ENCODE results near the gene TTYH1. TPM values are rescaled to one million over a fixed set of nuclear protein-coding genes. Genes with fewer than 3 reads are reported as not detected.

Gene TTYH1
- total and polyA plus RNA-seq, 2 donors (not counting 1 experiment from before 2014, with no cell fraction given) = not detected

- Histone ChIP-seq H3K4me3 (replicated peaks in 1 of 4; ENCODE audit: control extremely low read depth in 1 of 4, insufficient read depth in 1 of 4, low read depth in 3 of 4, low read length in 4 of 4) (no peak overlapping the region), H3K36me3 (ENCODE audit: control insufficient read depth, insufficient read depth, low read length) (no peaks in the 10 kb centered on the region), H3K79me2 (ENCODE audit: control insufficient read depth, insufficient read depth, low read length) (no peaks in the 10 kb centered on the region), H3K27me3 (ENCODE audit: control insufficient read depth, insufficient read depth, low read length) (no peaks in the 10 kb centered on the region), H4K20me1 (ENCODE audit: control insufficient read depth, extremely low read depth, insufficient read depth, low read length) (no peaks in the 10 kb centered on the region), H3K4me1 (ENCODE audit: control insufficient read depth, extremely low read depth, insufficient read depth, low read length) (peaks cover 5% of the 10 kb centered on the region), H3K9me3 (ENCODE audit: control insufficient read depth, insufficient read depth, low read depth, low read length) (no peaks in the 10 kb centered on the region), H3K9ac (ENCODE audit: insufficient read depth, low read length) (no peak overlapping the region), H3K27ac (ENCODE audit: insufficient read depth, low read length) (no peak overlapping the region), H3K4me2 (ENCODE audit: extremely low read depth, insufficient read depth, low read length) (no peak overlapping the region), H2AFZ (ENCODE audit: low read length) (no peak overlapping the region)
- TF ChIP-seq EZH2 (IDR thresholded peaks at IDR 0.05; ENCODE audit: low read length, missing control alignments) = no peak
- TF ChIP-seq, protein P1, sequence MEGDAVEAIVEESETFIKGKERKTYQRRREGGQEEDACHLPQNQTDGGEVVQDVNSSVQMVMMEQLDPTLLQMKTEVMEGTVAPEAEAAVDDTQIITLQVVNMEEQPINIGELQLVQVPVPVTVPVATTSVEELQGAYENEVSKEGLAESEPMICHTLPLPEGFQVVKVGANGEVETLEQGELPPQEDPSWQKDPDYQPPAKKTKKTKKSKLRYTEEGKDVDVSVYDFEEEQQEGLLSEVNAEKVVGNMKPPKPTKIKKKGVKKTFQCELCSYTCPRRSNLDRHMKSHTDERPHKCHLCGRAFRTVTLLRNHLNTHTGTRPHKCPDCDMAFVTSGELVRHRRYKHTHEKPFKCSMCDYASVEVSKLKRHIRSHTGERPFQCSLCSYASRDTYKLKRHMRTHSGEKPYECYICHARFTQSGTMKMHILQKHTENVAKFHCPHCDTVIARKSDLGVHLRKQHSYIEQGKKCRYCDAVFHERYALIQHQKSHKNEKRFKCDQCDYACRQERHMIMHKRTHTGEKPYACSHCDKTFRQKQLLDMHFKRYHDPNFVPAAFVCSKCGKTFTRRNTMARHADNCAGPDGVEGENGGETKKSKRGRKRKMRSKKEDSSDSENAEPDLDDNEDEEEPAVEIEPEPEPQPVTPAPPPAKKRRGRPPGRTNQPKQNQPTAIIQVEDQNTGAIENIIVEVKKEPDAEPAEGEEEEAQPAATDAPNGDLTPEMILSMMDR (conservative IDR thresholded peaks at IDR 0.05 in 1 of 2, IDR thresholded peaks at IDR 0.05 in 1 of 2; ENCODE audit: low read depth in 1 of 2, low read length in 2 of 2) = no peak
- no peak for DNase-seq (ENCODE audit: low read depth in 2 of 2)
These were observed 54.3 kb downstream of the TTYH1 start for GRCh38 chr19:54469496-54469934.

DNA sequence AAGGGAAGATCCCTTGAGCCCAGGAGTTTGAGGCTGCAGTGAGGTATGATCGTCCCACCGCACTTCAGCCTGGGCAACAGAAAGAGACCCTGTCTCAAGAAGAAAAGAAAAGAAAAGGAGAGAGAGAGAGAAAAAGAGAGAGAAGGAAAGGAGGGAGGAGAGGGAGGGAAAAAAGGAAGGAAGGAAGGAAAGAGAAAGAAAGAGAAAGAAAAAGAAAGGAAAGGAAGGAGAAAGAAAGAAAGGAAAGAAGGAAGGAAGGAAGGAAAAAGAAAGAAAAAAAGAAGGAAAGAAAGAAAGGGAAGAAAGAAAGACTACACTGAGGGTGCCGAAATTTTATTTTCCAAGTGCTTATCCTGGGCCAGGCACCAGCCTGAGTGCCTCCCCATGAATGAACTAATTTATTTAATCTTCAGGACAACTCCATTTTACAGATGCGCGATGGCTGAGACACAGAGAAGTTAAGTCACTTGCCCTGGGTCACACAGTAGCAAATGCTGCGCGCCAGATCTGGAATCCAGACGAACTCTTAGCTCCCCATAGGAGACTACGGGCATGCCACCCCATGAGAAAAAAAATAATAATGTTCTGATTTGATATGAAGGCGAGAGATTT is 55.1 kb downstream of the TTYH1 start:
- peak overlapping the region in 1 of 4 experiments; percentile 69 for H3K4me3 ChIP-seq (replicated peaks in 1 of 4; ENCODE audit: control extremely low read depth in 1 of 4, insufficient read depth in 1 of 4, low read depth in 3 of 4, low read length in 4 of 4)
- no peak overlapping the region for H3K9ac ChIP-seq (ENCODE audit: insufficient read depth, low read length)
- DNase-seq (ENCODE audit: low read depth in 2 of 2) = no peak
- H3K9me3 ChIP-seq (ENCODE audit: control insufficient read depth, insufficient read depth, low read depth, low read length) = no peaks in the 10 kb centered on the region
- no peak overlapping the region for H3K27ac ChIP-seq (ENCODE audit: insufficient read depth, low read length)
- no peaks in the 10 kb centered on the region for H3K79me2 ChIP-seq (ENCODE audit: control insufficient read depth, insufficient read depth, low read length)
- H4K20me1 ChIP-seq (ENCODE audit: control insufficient read depth, extremely low read depth, insufficient read depth, low read length) = no peaks in the 10 kb centered on the region
- TF ChIP-seq, protein P1 (conservative IDR thresholded peaks at IDR 0.05 in 1 of 2, IDR thresholded peaks at IDR 0.05 in 1 of 2; ENCODE audit: low read depth in 1 of 2, low read length in 2 of 2) = no peak
- TF ChIP-seq EZH2 (IDR thresholded peaks at IDR 0.05; ENCODE audit: low read length, missing control alignments) = no peak
- no peaks in the 10 kb centered on the region for H3K36me3 ChIP-seq (ENCODE audit: control insufficient read depth, insufficient read depth, low read length)
- H3K4me1 ChIP-seq (ENCODE audit: control insufficient read depth, extremely low read depth, insufficient read depth, low read length) = peaks cover 5% of the 10 kb centered on the region
- H2AFZ ChIP-seq (ENCODE audit: low read length) = no peak overlapping the region
- no peaks in the 10 kb centered on the region for H3K27me3 ChIP-seq (ENCODE audit: control insufficient read depth, insufficient read depth, low read length)
- H3K4me2 ChIP-seq (ENCODE audit: extremely low read depth, insufficient read depth, low read length) = no peak overlapping the region

DNA sequence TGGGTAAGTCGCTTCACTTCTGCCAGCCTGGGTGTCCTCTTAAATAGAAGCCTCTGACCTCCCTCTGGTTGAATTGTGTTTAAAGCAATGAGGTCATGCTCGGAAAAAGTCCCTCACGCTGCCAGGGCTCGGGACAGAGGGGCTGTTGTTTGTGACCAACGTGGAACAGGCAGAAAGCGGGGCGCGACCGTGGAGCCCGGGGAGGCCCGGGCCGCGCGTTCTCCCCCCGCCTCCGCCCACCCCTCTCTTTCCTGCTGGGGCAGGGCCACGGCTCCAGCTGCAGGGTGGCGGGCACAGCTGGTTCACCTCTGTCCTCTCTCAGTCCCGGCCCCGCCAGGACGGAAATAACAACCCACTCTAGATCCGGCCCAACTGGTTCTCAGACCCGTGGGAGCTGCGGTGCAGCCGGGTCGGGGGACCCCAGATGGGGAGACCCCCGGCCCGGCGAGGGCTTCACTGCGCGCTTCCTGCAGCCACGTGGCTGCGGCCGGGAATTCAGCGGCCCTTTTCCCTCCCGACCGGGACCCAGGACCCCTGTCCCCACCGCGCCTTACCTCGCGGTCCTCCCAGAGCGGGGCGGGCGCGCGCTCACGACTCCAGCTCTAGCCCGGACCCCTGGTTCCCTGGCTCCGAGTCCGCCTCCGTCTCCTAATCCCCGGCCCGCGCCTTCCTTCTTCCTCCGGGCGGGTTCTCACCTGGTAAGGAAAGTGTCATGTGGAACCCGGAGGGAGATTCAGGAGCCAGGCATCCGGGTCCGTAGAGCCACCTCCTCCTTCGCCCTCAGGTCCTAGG is 55.9 kb downstream of the TTYH1 start:
- H3K27ac ChIP-seq (ENCODE audit: insufficient read depth, low read length) = no peak overlapping the region

More for the DNA sequence above, 55.9 kb downstream of the TTYH1 start:
- H3K9ac ChIP-seq (ENCODE audit: insufficient read depth, low read length) = peak overlapping the region; percentile 23
- no peaks in the 10 kb centered on the region for H3K9me3 ChIP-seq (ENCODE audit: control insufficient read depth, insufficient read depth, low read depth, low read length)
- H3K4me1 ChIP-seq (ENCODE audit: control insufficient read depth, extremely low read depth, insufficient read depth, low read length) = peaks cover 5% of the 10 kb centered on the region
- no peaks in the 10 kb centered on the region for H3K27me3 ChIP-seq (ENCODE audit: control insufficient read depth, insufficient read depth, low read length)
- H2AFZ ChIP-seq (ENCODE audit: low read length) = no peak overlapping the region
- no peak for DNase-seq (ENCODE audit: low read depth in 2 of 2)
- H3K4me2 ChIP-seq (ENCODE audit: extremely low read depth, insufficient read depth, low read length) = peak overlapping the region; percentile 40
- H4K20me1 ChIP-seq (ENCODE audit: control insufficient read depth, extremely low read depth, insufficient read depth, low read length) = no peaks in the 10 kb centered on the region
- TF ChIP-seq, protein P1 (conservative IDR thresholded peaks at IDR 0.05 in 1 of 2, IDR thresholded peaks at IDR 0.05 in 1 of 2; ENCODE audit: low read depth in 1 of 2, low read length in 2 of 2) = no peak
- peak; percentile 31 for TF ChIP-seq EZH2 (IDR thresholded peaks at IDR 0.05; ENCODE audit: low read length, missing control alignments)
- H3K36me3 ChIP-seq (ENCODE audit: control insufficient read depth, insufficient read depth, low read length) = no peaks in the 10 kb centered on the region
- no peaks in the 10 kb centered on the region for H3K79me2 ChIP-seq (ENCODE audit: control insufficient read depth, insufficient read depth, low read length)
- H3K4me3 ChIP-seq (replicated peaks in 1 of 4; ENCODE audit: control extremely low read depth in 1 of 4, insufficient read depth in 1 of 4, low read depth in 3 of 4, low read length in 4 of 4) = peak overlapping the region; percentile 1 to 69 (median 30)

Measured in fibroblast of lung (primary cell).